ENCODE data around the gene C7orf57.

DNA sequence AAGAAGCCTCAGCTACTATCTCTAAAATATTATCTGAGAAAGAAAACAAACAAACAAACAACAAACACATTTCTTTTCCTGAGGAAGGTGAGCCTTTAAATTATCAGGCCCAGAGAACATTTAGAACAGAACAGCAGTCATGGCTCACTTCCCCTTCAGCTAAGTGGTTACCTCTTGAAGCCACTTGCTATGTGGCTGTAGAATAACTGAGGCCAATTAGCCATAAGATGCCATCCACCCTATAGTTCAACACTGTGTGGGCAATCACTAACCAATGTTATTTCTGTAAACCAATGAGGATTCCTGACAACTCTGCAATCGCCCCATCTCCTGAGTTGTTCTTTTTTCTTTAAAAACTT lies 50.1 kb downstream of the C7orf57 start:
- TF ChIP-seq EZH2 (IDR thresholded peaks at IDR 0.05) (no peak), POLR2AphosphoS5 (IDR thresholded peaks at IDR 0.05; ENCODE audit: borderline replicate concordance, low read depth, low read length) (no peak), FOXP2 (optimal IDR thresholded peaks at IDR 0.05; ENCODE audit: control extremely low read depth, extremely low read length, insufficient read depth) (no peak)
